Activated naive CD8-positive, alpha-beta T cell treated with anti-CD3 and anti-CD28 coated beads, Interleukin-2, amount 10 ng/mL, durations not matched to agents 7 days and 5 days (primary cell): ENCODE measurements around the gene ALOX15B. TPM values are rescaled to one million over a fixed set of nuclear protein-coding genes. Genes with fewer than 3 reads are reported as not detected.

Experiments
- ATAC-seq: fragments of 150-1000 bp; cut with Tn5 transposase; one replicate; pipeline ENCODE4 v1.10.0; 2021; ENCODE audit warnings: low read depth, moderate library complexity
- POLR2A ChIA-PET: fragments of 350-600 bp; sonication (Branson Sonifier 250); formaldehyde crosslinking; loops from one replicate; lab custom pipeline; 2021; ENCODE audit warnings: antibody characterized with exemption; lab: Charles Lee
- DNase-seq: peaks from one replicate; pipeline ENCODE4 v3.0.0; 2021
- H3K27ac Mint-ChIP-seq: one replicate; pipeline ENCODE4 v1.8.0; 2022; ENCODE audit warnings: mild to moderate bottlenecking, mixed read lengths
- H3K27me3 Mint-ChIP-seq: one replicate; pipeline ENCODE4 v1.8.0; 2022; ENCODE audit warnings: mild to moderate bottlenecking, moderate library complexity, mixed read lengths
- H3K36me3 Mint-ChIP-seq: one replicate; pipeline ENCODE4 v1.8.0; 2021; ENCODE audit warnings: mild to moderate bottlenecking, mixed read lengths
- H3K4me1 Mint-ChIP-seq: one replicate; pipeline ENCODE4 v1.8.0; 2021; ENCODE audit warnings: mixed read lengths
- H3K4me3 Mint-ChIP-seq: one replicate; pipeline ENCODE4 v1.8.0; 2022; ENCODE audit warnings: mild to moderate bottlenecking, moderate library complexity, mixed read lengths
- H3K9me3 Mint-ChIP-seq: one replicate; pipeline ENCODE4 v1.8.0; 2021; ENCODE audit warnings: mixed read lengths
- total RNA-seq, 2 experiments: library from RNA; stranded (reverse); gene quantifications; one replicate each; pipeline ENCODE4 v1.2.3, GENCODE V29; 2021

ALOX15B gene
- total RNA-seq, 2 experiments from 2014 or later: not detected

- H3K27me3 Mint-ChIP-seq: peaks cover 42% of the 10 kb centered on the region
- ATAC-seq (no peak), DNase-seq (no peak)
- H3K36me3 Mint-ChIP-seq: no peaks in the 10 kb centered on the region
- H3K4me3 Mint-ChIP-seq: no peak overlapping the region
- peaks cover 4% of the 10 kb centered on the region for H3K4me1 Mint-ChIP-seq
- no peaks in the 10 kb centered on the region for H3K9me3 Mint-ChIP-seq
- POLR2A ChIA-PET: no interaction called here
- no peak overlapping the region for H3K27ac Mint-ChIP-seq
Measured at GRCh38 chr17:8039611-8040168, 831 bp downstream of the ALOX15B start.

- no peaks in the 10 kb centered on the region for H3K36me3 Mint-ChIP-seq
- peaks cover 4% of the 10 kb centered on the region for H3K4me1 Mint-ChIP-seq
- H3K27ac Mint-ChIP-seq: no peak overlapping the region
- peaks cover 34% of the 10 kb centered on the region for H3K27me3 Mint-ChIP-seq
- POLR2A ChIA-PET: interaction anchor here (0.5 to 1.9 kb wide), 3 partner anchors 25 to 207 kb away, joined by 3 to 9 read pairs (median 3); partner anchors contain the start of gene CTC1
- DNase-seq: no peak
- H3K9me3 Mint-ChIP-seq: no peaks in the 10 kb centered on the region
- peak; percentile 50 for ATAC-seq
- H3K4me3 Mint-ChIP-seq: no peak overlapping the region
Measured at GRCh38 chr17:8041249-8041928, 2.5 kb downstream of the ALOX15B start.

GRCh38 chr17:8041979-8042378, 3.1 kb downstream of the ALOX15B start:
- Mint-ChIP-seq H3K9me3 (no peaks in the 10 kb centered on the region), H3K4me1 (peaks cover 4% of the 10 kb centered on the region), H3K27me3 (peaks cover 34% of the 10 kb centered on the region), H3K27ac (no peak overlapping the region), H3K4me3 (no peak overlapping the region), H3K36me3 (no peaks in the 10 kb centered on the region)
- POLR2A ChIA-PET: interaction anchor here (0.5 to 1.9 kb wide), 3 partner anchors 26 to 206 kb away, joined by 3 to 9 read pairs (median 3); partner anchors contain the start of gene CTC1
- DNase-seq: no peak
- ATAC-seq: no peak

- Mint-ChIP-seq H3K4me1 (peaks cover 4% of the 10 kb centered on the region), H3K27ac (no peak overlapping the region), H3K9me3 (no peaks in the 10 kb centered on the region), H3K27me3 (peaks cover 18% of the 10 kb centered on the region), H3K36me3 (no peaks in the 10 kb centered on the region), H3K4me3 (no peak overlapping the region)
- ATAC-seq: no peak
- DNase-seq: no peak
- POLR2A ChIA-PET: no interaction called here
Measured at GRCh38 chr17:8044819-8045810, 6.3 kb downstream of the ALOX15B start.

- no peaks in the 10 kb centered on the region for H3K36me3 Mint-ChIP-seq
- no peak overlapping the region for H3K27ac Mint-ChIP-seq
- peaks cover 3% of the 10 kb centered on the region for H3K4me1 Mint-ChIP-seq
- peaks cover 12% of the 10 kb centered on the region for H3K27me3 Mint-ChIP-seq
- no peak overlapping the region for H3K4me3 Mint-ChIP-seq
- H3K9me3 Mint-ChIP-seq: no peaks in the 10 kb centered on the region
- POLR2A ChIA-PET: no interaction called here
- ATAC-seq (no peak), DNase-seq (no peak)
Measured at GRCh38 chr17:8046306-8046928, 7.6 kb downstream of the ALOX15B start.

- peaks cover 12% of the 10 kb centered on the region for H3K27me3 Mint-ChIP-seq
- no peaks in the 10 kb centered on the region for H3K9me3 Mint-ChIP-seq
- no peaks in the 10 kb centered on the region for H3K4me1 Mint-ChIP-seq
- H3K4me3 Mint-ChIP-seq: no peak overlapping the region
- H3K36me3 Mint-ChIP-seq: no peaks in the 10 kb centered on the region
- POLR2A ChIA-PET: no interaction called here
- H3K27ac Mint-ChIP-seq: no peak overlapping the region
- ATAC-seq (no peak), DNase-seq (no peak)
Measured at GRCh38 chr17:8046929-8047768, 8.3 kb downstream of the ALOX15B start.

- peaks cover 12% of the 10 kb centered on the region for H3K27me3 Mint-ChIP-seq
- H3K36me3 Mint-ChIP-seq: no peaks in the 10 kb centered on the region
- DNase-seq (no peak), ATAC-seq (no peak)
- POLR2A ChIA-PET: no interaction called here
- H3K4me1 Mint-ChIP-seq: no peaks in the 10 kb centered on the region
- no peak overlapping the region for H3K27ac Mint-ChIP-seq
- no peak overlapping the region for H3K4me3 Mint-ChIP-seq
- no peaks in the 10 kb centered on the region for H3K9me3 Mint-ChIP-seq
Measured at GRCh38 chr17:8047769-8048110, 8.9 kb downstream of the ALOX15B start.

GRCh38 chr17:8048236-8048635, 9.4 kb downstream of the ALOX15B start:
- Mint-ChIP-seq H3K4me1 (no peaks in the 10 kb centered on the region), H3K27ac (no peak overlapping the region), H3K4me3 (no peak overlapping the region), H3K9me3 (no peaks in the 10 kb centered on the region), H3K27me3 (peaks cover 7% of the 10 kb centered on the region), H3K36me3 (no peaks in the 10 kb centered on the region)
- ATAC-seq: no peak
- POLR2A ChIA-PET: no interaction called here
- no peak for DNase-seq

- no peaks in the 10 kb centered on the region for H3K9me3 Mint-ChIP-seq
- DNase-seq (no peak), ATAC-seq (no peak)
- no peak overlapping the region for H3K27ac Mint-ChIP-seq
- POLR2A ChIA-PET: interaction anchor here (0.6 kb wide), 1 partner anchor 720 kb away, joined by 5 read pairs; the partner anchor contains the start of gene NEURL4
- peaks cover 4% of the 10 kb centered on the region for H3K27me3 Mint-ChIP-seq
- H3K36me3 Mint-ChIP-seq: no peaks in the 10 kb centered on the region
- H3K4me1 Mint-ChIP-seq: no peaks in the 10 kb centered on the region
- H3K4me3 Mint-ChIP-seq: no peak overlapping the region
Measured at GRCh38 chr17:8048736-8049135, 9.9 kb downstream of the ALOX15B start.

GRCh38 chr17:8051831-8052230, 13.0 kb downstream of the ALOX15B start:
- POLR2A ChIA-PET: no interaction called here
- H3K4me1 Mint-ChIP-seq: peaks cover 11% of the 10 kb centered on the region
- ATAC-seq (no peak), DNase-seq (no peak)
- no peak overlapping the region for H3K27ac Mint-ChIP-seq
- no peak overlapping the region for H3K4me3 Mint-ChIP-seq
- H3K27me3 Mint-ChIP-seq: peaks cover 13% of the 10 kb centered on the region
- no peaks in the 10 kb centered on the region for H3K36me3 Mint-ChIP-seq
- H3K9me3 Mint-ChIP-seq: no peaks in the 10 kb centered on the region

- ATAC-seq: no peak
- no peaks in the 10 kb centered on the region for H3K9me3 Mint-ChIP-seq
- no peak overlapping the region for H3K4me3 Mint-ChIP-seq
- POLR2A ChIA-PET: no interaction called here
- no peak for DNase-seq
- H3K27me3 Mint-ChIP-seq: peaks cover 20% of the 10 kb centered on the region
- H3K27ac Mint-ChIP-seq: no peak overlapping the region
- H3K4me1 Mint-ChIP-seq: peaks cover 17% of the 10 kb centered on the region
- H3K36me3 Mint-ChIP-seq: no peaks in the 10 kb centered on the region
Measured at GRCh38 chr17:8052256-8053252, 13.7 kb downstream of the ALOX15B start.
